ENCODE measurements around the gene SLC35A3.

The SLC35A3 gene

GRCh38 chr1:100077531-100077930 is 107.7 kb downstream of the SLC35A3 start:
- no peak for DNase-seq

- no peak for DNase-seq
Measured at GRCh38 chr1:100080331-100080730, 110.5 kb downstream of the SLC35A3 start.

Measured in NCI-H510A (cell line).